Uterus (tissue), 2 donors: ENCODE results near the gene RCBTB1.

Experiments
- POLR2A ChIP-seq, 2 donors: fragments of 450-650 bp; IDR thresholded peaks; one replicate each; pipeline ENCODE4 v1.6.1; 2016; ENCODE audit warnings: antibody characterized with exemption in 2 of 2, mild to moderate bottlenecking in 1 of 2, moderate library complexity in 1 of 2
- TF ChIP-seq, protein P1 (sequence below), 4 experiments: fragments of 200-600 bp in 2 of 4; fragments of 450-650 bp in 2 of 4; sonication (generic) in 2 of 4; IDR thresholded peaks; one replicate each; pipeline ENCODE4 v1.5.1; 2016 to 2019; ENCODE audit warnings: antibody characterized with exemption in 4 of 4, mild to moderate bottlenecking in 2 of 4, moderate library complexity in 1 of 4

DNA sequence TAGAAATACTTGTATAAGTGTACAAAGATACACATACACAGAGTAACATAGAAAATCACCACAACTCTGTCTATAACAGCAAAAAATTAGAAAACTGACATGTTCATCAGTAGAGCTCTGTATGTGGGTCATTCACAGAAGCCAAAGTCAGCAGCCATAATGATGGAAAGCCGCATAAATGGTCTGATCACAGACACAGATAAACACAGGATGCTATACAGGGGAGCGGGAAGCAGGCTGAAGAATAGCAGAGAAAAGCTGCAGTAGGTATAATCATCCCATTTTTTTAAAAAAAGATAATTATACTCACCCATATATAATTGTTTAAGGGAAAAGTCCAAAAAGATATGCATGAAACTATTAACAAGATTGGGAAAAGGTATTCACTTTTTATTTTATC, 31.5 kb downstream of the RCBTB1 start:
- TF ChIP-seq, protein P1, sequence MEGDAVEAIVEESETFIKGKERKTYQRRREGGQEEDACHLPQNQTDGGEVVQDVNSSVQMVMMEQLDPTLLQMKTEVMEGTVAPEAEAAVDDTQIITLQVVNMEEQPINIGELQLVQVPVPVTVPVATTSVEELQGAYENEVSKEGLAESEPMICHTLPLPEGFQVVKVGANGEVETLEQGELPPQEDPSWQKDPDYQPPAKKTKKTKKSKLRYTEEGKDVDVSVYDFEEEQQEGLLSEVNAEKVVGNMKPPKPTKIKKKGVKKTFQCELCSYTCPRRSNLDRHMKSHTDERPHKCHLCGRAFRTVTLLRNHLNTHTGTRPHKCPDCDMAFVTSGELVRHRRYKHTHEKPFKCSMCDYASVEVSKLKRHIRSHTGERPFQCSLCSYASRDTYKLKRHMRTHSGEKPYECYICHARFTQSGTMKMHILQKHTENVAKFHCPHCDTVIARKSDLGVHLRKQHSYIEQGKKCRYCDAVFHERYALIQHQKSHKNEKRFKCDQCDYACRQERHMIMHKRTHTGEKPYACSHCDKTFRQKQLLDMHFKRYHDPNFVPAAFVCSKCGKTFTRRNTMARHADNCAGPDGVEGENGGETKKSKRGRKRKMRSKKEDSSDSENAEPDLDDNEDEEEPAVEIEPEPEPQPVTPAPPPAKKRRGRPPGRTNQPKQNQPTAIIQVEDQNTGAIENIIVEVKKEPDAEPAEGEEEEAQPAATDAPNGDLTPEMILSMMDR (IDR thresholded peaks at IDR 0.05), result no peak
- TF ChIP-seq POLR2A (IDR thresholded peaks at IDR 0.05), result no peak
